GM21737 (cell line): ENCODE measurements around the gene STX10.
"Not testable (repeated sequence)": the region's sequence is repeated elsewhere in the genome, so short reads cannot be mapped to it uniquely, and the experiment has no call there.

ENCODE experiments used
- ATAC-seq: cut with Tn5 transposase; IDR thresholded peaks from one replicate; pipeline ENCODE4 v1.9.1; 2021; ENCODE audit warnings: mild to moderate bottlenecking, moderate library complexity; ENCODE audit not compliant: unreplicated experiment

The STX10 gene

GRCh38 chr19:13150187-13150930, at the start of gene STX10, which contains the start of gene IER2:
TSS of gene STX10 (minus strand) at chr19:13150375. CDS start at chr19:13150173, 202 bp downstream.
TSS of gene IER2 (plus strand) at chr19:13150411. CDS start at chr19:13153187, 2,776 bp downstream.
- ATAC-seq, result peak; percentile 31

- no peak for ATAC-seq
These were observed 48.5 kb upstream of the STX10 start for GRCh38 chr19:13198634-13199033.

GRCh38 chr19:13195678-13196077, 45.5 kb upstream of the STX10 start:
- ATAC-seq, result no peak

- no peak for ATAC-seq
These were observed 40.8 kb upstream of the STX10 start for GRCh38 chr19:13190781-13191540.

- ATAC-seq, result no peak
These were observed 39.4 kb upstream of the STX10 start for GRCh38 chr19:13189600-13189999.

- no peak for ATAC-seq
These were observed 37.2 kb upstream of the STX10 start for GRCh38 chr19:13187419-13187818.

GRCh38 chr19:13186688-13187087, 36.5 kb upstream of the STX10 start:
- ATAC-seq, result not testable (repeated sequence)

GRCh38 chr19:13185763-13186657, 35.8 kb upstream of the STX10 start:
- not testable (repeated sequence) for ATAC-seq

GRCh38 chr19:13184926-13185325, 34.8 kb upstream of the STX10 start:
- not testable (repeated sequence) for ATAC-seq

GRCh38 chr19:13181747-13182388, 31.7 kb upstream of the STX10 start:
- ATAC-seq, result no peak

GRCh38 chr19:13178291-13178690, 28.1 kb upstream of the STX10 start:
- not testable (repeated sequence) for ATAC-seq

- not testable (repeated sequence) for ATAC-seq
These were observed 27.4 kb upstream of the STX10 start for GRCh38 chr19:13177584-13177983.

GRCh38 chr19:13176345-13176744, 26.2 kb upstream of the STX10 start:
- ATAC-seq, result no peak

- no peak for ATAC-seq
These were observed 23.1 kb upstream of the STX10 start for GRCh38 chr19:13173139-13173737.

GRCh38 chr19:13172346-13173138, 22.4 kb upstream of the STX10 start:
- ATAC-seq, result no peak

GRCh38 chr19:13171146-13171545, 21.0 kb upstream of the STX10 start:
- ATAC-seq, result no peak

- ATAC-seq, result no peak
These were observed 19.6 kb upstream of the STX10 start for GRCh38 chr19:13169769-13170168.

- not testable (repeated sequence) for ATAC-seq
These were observed 16.0 kb upstream of the STX10 start for GRCh38 chr19:13166151-13166550.
